Middle frontal gyrus (tissue), 1 donor: ENCODE data around the gene YWHAQ.
"Not testable (repeated sequence)": the region's sequence is repeated elsewhere in the genome, so short reads cannot be mapped to it uniquely, and the experiment has no call there.

ENCODE experiments used
- DNase-seq: peaks from one replicate; pipeline ENCODE4 v3.0.0-alpha.2; 2015; ENCODE audit warnings: low spot score; ENCODE audit errors: extremely low spot score

Gene YWHAQ

GRCh38 chr2:9631878-9632700, 1.3 kb upstream of the YWHAQ start:
- DNase-seq = no peak

- DNase-seq = no peak
Observed at GRCh38 chr2:9631553-9631819, 689 bp upstream of the YWHAQ start.

GRCh38 chr2:9630117-9630735, 571 bp downstream of the YWHAQ start:
- no peak for DNase-seq

GRCh38 chr2:9629222-9630116, 1.3 kb downstream of the YWHAQ start:
- no peak for DNase-seq

- DNase-seq = no peak
Observed at GRCh38 chr2:9627310-9627709, 3.5 kb downstream of the YWHAQ start.

- no peak for DNase-seq
Observed at GRCh38 chr2:9623151-9623550, 7.6 kb downstream of the YWHAQ start.

- not testable (repeated sequence) for DNase-seq
Observed at GRCh38 chr2:9621655-9622054, 9.1 kb downstream of the YWHAQ start.

GRCh38 chr2:9618410-9618809, 12.4 kb downstream of the YWHAQ start:
- no peak for DNase-seq

GRCh38 chr2:9617749-9618148, 13.0 kb downstream of the YWHAQ start:
- DNase-seq = no peak

- no peak for DNase-seq
Observed at GRCh38 chr2:9617296-9617695, 13.5 kb downstream of the YWHAQ start.

GRCh38 chr2:9614562-9614961, 16.2 kb downstream of the YWHAQ start:
- DNase-seq = no peak

- DNase-seq = no peak
Observed at GRCh38 chr2:9613291-9613690, 17.5 kb downstream of the YWHAQ start.

GRCh38 chr2:9611549-9611912, 19.3 kb downstream of the YWHAQ start:
- not testable (repeated sequence) for DNase-seq

- no peak for DNase-seq
Observed at GRCh38 chr2:9610781-9611548, 19.8 kb downstream of the YWHAQ start.

- not testable (repeated sequence) for DNase-seq
Observed at GRCh38 chr2:9608491-9608890, 22.3 kb downstream of the YWHAQ start.

GRCh38 chr2:9602412-9602811, 28.4 kb downstream of the YWHAQ start:
- no peak for DNase-seq

GRCh38 chr2:9601397-9601796, 29.4 kb downstream of the YWHAQ start:
- DNase-seq = no peak

- no peak for DNase-seq
Observed at GRCh38 chr2:9599430-9599829, 31.4 kb downstream of the YWHAQ start.

- DNase-seq = no peak
Observed at GRCh38 chr2:9596621-9597311, 34.0 kb downstream of the YWHAQ start.

- DNase-seq = no peak
Observed at GRCh38 chr2:9595746-9596145, 35.1 kb downstream of the YWHAQ start.

- DNase-seq = not testable (repeated sequence)
Observed at GRCh38 chr2:9595256-9595655, 35.5 kb downstream of the YWHAQ start.
